OCI-LY3 (cell line): ENCODE measurements around the gene WARS2.

Experiments
- EZH2phosphoT487 ChIP-seq: fragments of 200-600 bp; shearing (Covaris generic); IDR thresholded peaks from 2 replicates; pipeline ENCODE4 v1.6.1; 2018; ENCODE audit warnings: antibody characterized with exemption, mixed run types, low read depth
- TF ChIP-seq, protein P1 (sequence below): fragments of 200-600, 300-600 bp; sonication (generic); IDR thresholded peaks from 2 replicates; pipeline ENCODE4 v1.5.1; 2014; ENCODE audit warnings: antibody characterized with exemption, low read length, low read depth

DNA sequence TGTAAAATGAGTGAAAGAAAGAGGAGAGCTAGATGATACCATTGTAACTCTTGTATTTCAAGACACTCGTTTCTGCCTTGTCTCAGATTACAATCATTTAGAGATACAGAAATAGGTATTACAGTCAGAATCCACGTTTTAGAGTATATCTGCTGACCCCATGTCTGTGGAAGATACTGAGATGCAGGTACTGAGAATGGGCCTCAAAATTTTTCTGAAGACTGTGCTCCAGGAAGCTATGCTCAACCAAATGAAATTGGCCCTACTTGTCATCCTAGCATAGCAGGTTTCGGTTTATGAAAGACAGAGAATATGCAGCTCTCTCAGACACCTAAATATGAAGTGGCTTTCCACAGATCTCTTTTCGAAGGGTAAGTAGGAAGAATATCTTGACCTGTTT lies 6.0 kb upstream of the WARS2 start:
- TF ChIP-seq, protein P1, sequence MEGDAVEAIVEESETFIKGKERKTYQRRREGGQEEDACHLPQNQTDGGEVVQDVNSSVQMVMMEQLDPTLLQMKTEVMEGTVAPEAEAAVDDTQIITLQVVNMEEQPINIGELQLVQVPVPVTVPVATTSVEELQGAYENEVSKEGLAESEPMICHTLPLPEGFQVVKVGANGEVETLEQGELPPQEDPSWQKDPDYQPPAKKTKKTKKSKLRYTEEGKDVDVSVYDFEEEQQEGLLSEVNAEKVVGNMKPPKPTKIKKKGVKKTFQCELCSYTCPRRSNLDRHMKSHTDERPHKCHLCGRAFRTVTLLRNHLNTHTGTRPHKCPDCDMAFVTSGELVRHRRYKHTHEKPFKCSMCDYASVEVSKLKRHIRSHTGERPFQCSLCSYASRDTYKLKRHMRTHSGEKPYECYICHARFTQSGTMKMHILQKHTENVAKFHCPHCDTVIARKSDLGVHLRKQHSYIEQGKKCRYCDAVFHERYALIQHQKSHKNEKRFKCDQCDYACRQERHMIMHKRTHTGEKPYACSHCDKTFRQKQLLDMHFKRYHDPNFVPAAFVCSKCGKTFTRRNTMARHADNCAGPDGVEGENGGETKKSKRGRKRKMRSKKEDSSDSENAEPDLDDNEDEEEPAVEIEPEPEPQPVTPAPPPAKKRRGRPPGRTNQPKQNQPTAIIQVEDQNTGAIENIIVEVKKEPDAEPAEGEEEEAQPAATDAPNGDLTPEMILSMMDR, result no peak
- TF ChIP-seq EZH2phosphoT487, result no peak
